ENCODE data around the gene SPDYE9. TPM values are rescaled to one million over a fixed set of nuclear protein-coding genes. Genes with fewer than 3 reads are reported as not detected.

SPDYE9 gene, protein sequence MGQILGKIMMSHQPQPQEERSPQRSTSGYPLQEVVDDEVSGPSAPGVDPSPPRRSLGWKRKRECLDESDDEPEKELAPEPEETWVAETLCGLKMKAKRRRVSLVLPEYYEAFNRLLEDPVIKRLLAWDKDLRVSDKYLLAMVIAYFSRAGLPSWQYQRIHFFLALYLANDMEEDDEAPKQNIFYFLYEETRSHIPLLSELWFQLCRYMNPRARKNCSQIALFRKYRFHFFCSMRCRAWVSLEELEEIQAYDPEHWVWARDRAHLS
- total RNA-seq = not detected in 2 replicates

DNA sequence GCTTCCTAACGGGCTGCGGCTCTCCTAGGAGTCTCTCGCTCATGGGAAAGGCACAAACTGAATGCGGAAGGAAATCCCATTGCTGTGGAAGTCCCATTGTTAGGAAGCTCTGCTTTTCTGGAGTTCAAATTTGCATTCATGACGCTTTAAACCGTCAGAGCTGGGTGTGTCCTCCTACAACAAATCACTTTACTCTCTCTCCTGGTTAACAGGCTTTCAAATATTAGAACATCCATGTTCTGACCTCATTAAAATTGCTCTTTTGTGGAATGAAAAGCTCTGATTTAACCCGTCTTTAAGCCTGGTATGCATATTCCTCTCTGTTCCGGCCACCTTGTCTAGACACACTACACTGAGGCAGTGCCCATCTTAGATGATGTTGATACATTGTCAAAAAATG is at the start of gene SPDYE9:
SPDYE9 (minus strand) TSS at position 101 of the 400 bp plus-strand sequence. CDS start 1,800 bp downstream, outside the sequence.

DNA sequence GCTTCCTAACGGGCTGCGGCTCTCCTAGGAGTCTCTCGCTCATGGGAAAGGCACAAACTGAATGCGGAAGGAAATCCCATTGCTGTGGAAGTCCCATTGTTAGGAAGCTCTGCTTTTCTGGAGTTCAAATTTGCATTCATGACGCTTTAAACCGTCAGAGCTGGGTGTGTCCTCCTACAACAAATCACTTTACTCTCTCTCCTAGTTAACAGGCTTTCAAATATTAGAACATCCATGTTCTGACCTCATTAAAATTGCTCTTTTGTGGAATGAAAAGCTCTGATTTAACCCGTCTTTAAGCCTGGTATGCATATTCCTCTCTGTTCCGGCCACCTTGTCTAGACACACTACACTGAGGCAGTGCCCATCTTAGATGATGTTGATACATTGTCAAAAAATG is 28.0 kb downstream of the SPDYE9 start, which contains the start of gene SPDYE11:
SPDYE11 (minus strand) TSS at position 101 of the 400 bp plus-strand sequence. CDS start 1,800 bp downstream, outside the sequence.

DNA sequence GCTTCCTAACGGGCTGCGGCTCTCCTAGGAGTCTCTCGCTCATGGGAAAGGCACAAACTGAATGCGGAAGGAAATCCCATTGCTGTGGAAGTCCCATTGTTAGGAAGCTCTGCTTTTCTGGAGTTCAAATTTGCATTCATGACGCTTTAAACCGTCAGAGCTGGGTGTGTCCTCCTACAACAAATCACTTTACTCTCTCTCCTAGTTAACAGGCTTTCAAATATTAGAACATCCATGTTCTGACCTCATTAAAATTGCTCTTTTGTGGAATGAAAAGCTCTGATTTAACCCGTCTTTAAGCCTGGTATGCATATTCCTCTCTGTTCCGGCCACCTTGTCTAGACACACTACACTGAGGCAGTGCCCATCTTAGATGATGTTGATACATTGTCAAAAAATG is 56.2 kb downstream of the SPDYE9 start, which contains the start of gene SPDYE8:
SPDYE8 (minus strand) TSS at position 101 of the 400 bp plus-strand sequence. CDS start 1,800 bp downstream, outside the sequence.

Other genes with a start within 250 kb of the SPDYE9 start
- gene POM121, start 160.9 kb downstream of the SPDYE9 start, total RNA-seq = 8.8 and 11.4 TPM in 2 replicates
- not detected in 2 replicates for gene TRIM74, start 116.6 kb downstream of the SPDYE9 start, total RNA-seq
- not detected in 2 replicates for gene SPDYE8, start 56.3 kb downstream of the SPDYE9 start, total RNA-seq
- not detected in 2 replicates for gene SPDYE11, start 28.1 kb downstream of the SPDYE9 start, total RNA-seq
- 60.9 and 65.0 TPM in 2 replicates for gene NSUN5, start 222.8 kb upstream of the SPDYE9 start, total RNA-seq
- not detected in 2 replicates for gene TRIM50, start 242.0 kb upstream of the SPDYE9 start, total RNA-seq
- gene FKBP6, start 242.1 kb upstream of the SPDYE9 start, total RNA-seq = not detected in 2 replicates